Mesenchymal stem cell (in vitro differentiated cells and primary cell): ENCODE results near the gene LYPD6.
A peak's percentile ranks its signal among the peaks of the same experiment; 100 is the strongest.

Source experiments
- DNase-seq: peaks from one replicate; pipeline ENCODE4 v3.0.0-alpha.2; 2013
- H2AFZ ChIP-seq: one replicate; pipeline ENCODE4 v1.6.1; 2013; ENCODE audit warnings: low read depth, mild to moderate bottlenecking, control low read depth, inconsistent platforms, low read length, moderate library complexity
- H2AK5ac ChIP-seq: 2 replicates; pipeline ENCODE4 v1.6.1; 2013; ENCODE audit warnings: low read length, moderate library complexity, mild to moderate bottlenecking, inconsistent platforms; ENCODE audit not compliant: severe bottlenecking
- H2BK120ac ChIP-seq: one replicate; pipeline ENCODE4 v1.6.1; 2013; ENCODE audit warnings: low read depth, mild to moderate bottlenecking, inconsistent platforms, low read length, moderate library complexity
- H2BK12ac ChIP-seq, 2 experiments: one replicate each; pipeline ENCODE4 v1.6.1; 2013; ENCODE audit warnings: inconsistent platforms in 2 of 2, low read length in 2 of 2, mild to moderate bottlenecking in 2 of 2, moderate library complexity in 2 of 2, control low read depth in 1 of 2
- H2BK15ac ChIP-seq: one replicate; pipeline ENCODE4 v1.6.1; 2013; ENCODE audit warnings: mild to moderate bottlenecking, low read depth, inconsistent platforms; ENCODE audit not compliant: poor library complexity, severe bottlenecking
- H2BK5ac ChIP-seq: 2 replicates; pipeline ENCODE4 v1.6.1; 2013; ENCODE audit warnings: low read depth, mild to moderate bottlenecking, low read length, control low read depth, inconsistent platforms; ENCODE audit not compliant: poor library complexity, severe bottlenecking
- H3K14ac ChIP-seq, 2 experiments: one replicate each; pipeline ENCODE4 v1.6.1; 2013; ENCODE audit warnings: inconsistent platforms in 2 of 2, low read length in 2 of 2, control low read depth in 1 of 2, mild to moderate bottlenecking in 1 of 2, moderate library complexity in 1 of 2
- H3K18ac ChIP-seq, 2 experiments: one replicate each; pipeline ENCODE4 v1.6.1; 2013; ENCODE audit warnings: inconsistent platforms in 2 of 2, low read length in 2 of 2, control low read depth in 1 of 2, low read depth in 1 of 2, mild to moderate bottlenecking in 1 of 2
- H3K23ac ChIP-seq, 2 experiments: one replicate each; pipeline ENCODE4 v1.6.1; 2013; ENCODE audit warnings: inconsistent platforms in 2 of 2, low read length in 2 of 2, mild to moderate bottlenecking in 2 of 2, moderate library complexity in 2 of 2, control low read depth in 1 of 2
- H3K27ac ChIP-seq: 2 replicates; pipeline ENCODE4 v1.5.1; 2013; ENCODE audit warnings: mild to moderate bottlenecking, moderate library complexity, low read length, control low read depth, inconsistent platforms; ENCODE audit not compliant: poor library complexity, severe bottlenecking
- H3K27me3 ChIP-seq, 2 experiments: 2 replicates each; pipeline versions ENCODE4 v1.6.1 to v1.7.0; 2013; ENCODE audit warnings: low read length in 2 of 2, mild to moderate bottlenecking in 2 of 2, moderate library complexity in 2 of 2, control low read depth in 1 of 2, inconsistent platforms in 1 of 2; ENCODE audit not compliant: control insufficient read depth in 1 of 2, insufficient read depth in 1 of 2
- H3K36me3 ChIP-seq, 2 experiments: 2 replicates each; pipeline versions ENCODE4 v1.6.1 to v1.7.0; 2013; ENCODE audit warnings: low read length in 2 of 2, control low read depth in 1 of 2, inconsistent platforms in 1 of 2, low read depth in 1 of 2, mild to moderate bottlenecking in 1 of 2; ENCODE audit not compliant: insufficient read depth in 2 of 2, control insufficient read depth in 1 of 2
- H3K4ac ChIP-seq, 2 experiments: one replicate each; pipeline ENCODE4 v1.6.1; 2013; ENCODE audit warnings: inconsistent platforms in 2 of 2, low read length in 2 of 2, mild to moderate bottlenecking in 2 of 2, moderate library complexity in 2 of 2, control low read depth in 1 of 2, low read depth in 1 of 2
- H3K4me1 ChIP-seq: 2 replicates; pipeline ENCODE4 v1.6.1; 2013; ENCODE audit warnings: low read depth, low read length, control low read depth; ENCODE audit not compliant: control insufficient read depth, insufficient read depth
- H3K4me2 ChIP-seq: 2 replicates; pipeline ENCODE4 v1.6.1; 2013; ENCODE audit warnings: low read length, mild to moderate bottlenecking, inconsistent platforms; ENCODE audit not compliant: poor library complexity, severe bottlenecking
- H3K4me3 ChIP-seq, 2 experiments: 2 replicates each; pipeline versions ENCODE4 v1.5.1 to v1.7.0; 2013; ENCODE audit warnings: low read length in 2 of 2, mild to moderate bottlenecking in 2 of 2, control low read depth in 1 of 2, low read depth in 1 of 2; ENCODE audit not compliant: insufficient read depth in 1 of 2
- H3K79me1 ChIP-seq: replicated peaks from 2 replicates; pipeline ENCODE4 v1.6.1; 2013; ENCODE audit warnings: mild to moderate bottlenecking, control low read depth, low read length, inconsistent platforms; ENCODE audit not compliant: poor library complexity, severe bottlenecking
- H3K9ac ChIP-seq: 2 replicates; pipeline ENCODE4 v1.7.0; 2013; ENCODE audit warnings: mild to moderate bottlenecking, low read length, moderate library complexity
- H3K9me3 ChIP-seq: 2 replicates; pipeline ENCODE4 v1.7.0; 2013; ENCODE audit warnings: mild to moderate bottlenecking, low read length; ENCODE audit not compliant: control insufficient read depth
- H4K8ac ChIP-seq: one replicate; pipeline ENCODE4 v1.6.1; 2013; ENCODE audit warnings: inconsistent platforms, mild to moderate bottlenecking, low read length, moderate library complexity
- H4K91ac ChIP-seq: one replicate; pipeline ENCODE4 v1.6.1; 2013; ENCODE audit warnings: mild to moderate bottlenecking, low read length, inconsistent platforms
- WGBS: methylation state at CpG from one replicate; pipeline ENCODE4 v1.1.7; 2013; ENCODE audit warnings: mixed read lengths; 5-methylcytosine and 5-hydroxymethylcytosine counted together

LYPD6 gene

GRCh38 chr2:149473521-149473920, 143.1 kb downstream of the LYPD6 start:
- no peak overlapping the region for H4K8ac ChIP-seq
- no peak overlapping the region for H2BK5ac ChIP-seq
- H3K4me2 ChIP-seq: no peak overlapping the region
- H4K91ac ChIP-seq: no peak overlapping the region
- H3K4me1 ChIP-seq: peaks cover 4% of the 10 kb centered on the region
- no peak overlapping the region for H3K18ac ChIP-seq
- DNase-seq: no peak
- no peak overlapping the region for H3K27ac ChIP-seq
- H3K4ac ChIP-seq: no peak overlapping the region
- H2AFZ ChIP-seq: no peak overlapping the region
- H3K79me1 ChIP-seq: no peaks in the 10 kb centered on the region
- no peaks in the 10 kb centered on the region for H3K9me3 ChIP-seq
- H3K9ac ChIP-seq: no peak overlapping the region
- no peak overlapping the region for H2BK120ac ChIP-seq
- H3K14ac ChIP-seq: no peak overlapping the region
- H3K23ac ChIP-seq: no peak overlapping the region
- no peak overlapping the region for H2BK15ac ChIP-seq
- H3K4me3 ChIP-seq: no peak overlapping the region
- H3K36me3 ChIP-seq: no peaks in the 10 kb centered on the region
- no peaks in the 10 kb centered on the region for H3K27me3 ChIP-seq
- H2AK5ac ChIP-seq: no peak overlapping the region
- no peak overlapping the region for H2BK12ac ChIP-seq

- H3K4ac ChIP-seq: peak overlapping the region; percentile 32 to 86
- peak overlapping the region; percentile 37 to 87 for H2BK12ac ChIP-seq
- H3K9ac ChIP-seq: no peak overlapping the region
- no peak overlapping the region for H3K4me2 ChIP-seq
- no peak overlapping the region for H3K27ac ChIP-seq
- no peak overlapping the region for H3K14ac ChIP-seq
- H2BK5ac ChIP-seq: no peak overlapping the region
- H3K27me3 ChIP-seq: peaks cover 4 to 14% of the 10 kb centered on the region in 2 experiments
- no peak overlapping the region for H2AK5ac ChIP-seq
- H2BK120ac ChIP-seq: peak overlapping the region; percentile 45
- H2AFZ ChIP-seq: no peak overlapping the region
- H2BK15ac ChIP-seq: no peak overlapping the region
- no peaks in the 10 kb centered on the region for H3K9me3 ChIP-seq
- H3K36me3 ChIP-seq: no peaks in the 10 kb centered on the region
- no peak overlapping the region for H3K4me3 ChIP-seq
- no peak overlapping the region for H3K23ac ChIP-seq
- WGBS: 51% methylated on average over 2 of the region's 4 CpGs
- no peaks in the 10 kb centered on the region for H3K79me1 ChIP-seq
- peak overlapping the region; percentile 78 for H4K91ac ChIP-seq
- peaks cover 2% of the 10 kb centered on the region for H3K4me1 ChIP-seq
- DNase-seq: peak; percentile 81
- peak overlapping the region; percentile 15 to 85 for H3K18ac ChIP-seq
- peak overlapping the region; percentile 69 for H4K8ac ChIP-seq
Measured at GRCh38 chr2:149483004-149483605, 152.7 kb downstream of the LYPD6 start.

GRCh38 chr2:149486664-149487063, 156.3 kb downstream of the LYPD6 start:
- Histone ChIP-seq H3K4ac (no peak overlapping the region), H2BK15ac (no peak overlapping the region), H3K18ac (no peak overlapping the region), H3K79me1 (no peaks in the 10 kb centered on the region), H3K9ac (no peak overlapping the region), H3K36me3 (no peaks in the 10 kb centered on the region), H4K91ac (no peak overlapping the region), H3K9me3 (no peaks in the 10 kb centered on the region), H2AK5ac (no peak overlapping the region), H3K23ac (no peak overlapping the region), H2BK5ac (no peak overlapping the region), H3K4me2 (no peak overlapping the region), H2AFZ (no peak overlapping the region), H3K27ac (no peak overlapping the region), H2BK12ac (peak overlapping the region in 1 of 2 experiments; percentile 58), H3K27me3 (peaks cover 10 to 25% of the 10 kb centered on the region in 2 experiments), H3K14ac (peak overlapping the region in 1 of 2 experiments; percentile 80), H4K8ac (no peak overlapping the region), H3K4me1 (peaks cover 4% of the 10 kb centered on the region), H3K4me3 (no peak overlapping the region), H2BK120ac (no peak overlapping the region)
- DNase-seq: no peak
- WGBS: 100% methylated on average over 2 of the region's 3 CpGs

- H2AFZ ChIP-seq: no peak overlapping the region
- no peak overlapping the region for H3K4me3 ChIP-seq
- H3K9ac ChIP-seq: no peak overlapping the region
- H4K91ac ChIP-seq: no peak overlapping the region
- no peak overlapping the region for H3K27ac ChIP-seq
- WGBS: 100% methylated on average over 1 of the region's 1 CpG
- H3K14ac ChIP-seq: no peak overlapping the region
- H2BK15ac ChIP-seq: no peak overlapping the region
- no peak overlapping the region for H3K4ac ChIP-seq
- H2BK5ac ChIP-seq: no peak overlapping the region
- peaks cover 10 to 28% of the 10 kb centered on the region in 2 experiments for H3K27me3 ChIP-seq
- H3K4me2 ChIP-seq: no peak overlapping the region
- no peak overlapping the region for H2BK120ac ChIP-seq
- no peak overlapping the region for H4K8ac ChIP-seq
- H3K9me3 ChIP-seq: no peaks in the 10 kb centered on the region
- no peak overlapping the region for H2AK5ac ChIP-seq
- no peak for DNase-seq
- peaks cover 4% of the 10 kb centered on the region for H3K4me1 ChIP-seq
- H2BK12ac ChIP-seq: no peak overlapping the region
- H3K36me3 ChIP-seq: no peaks in the 10 kb centered on the region
- no peaks in the 10 kb centered on the region for H3K79me1 ChIP-seq
- no peak overlapping the region for H3K23ac ChIP-seq
- H3K18ac ChIP-seq: no peak overlapping the region
Measured at GRCh38 chr2:149487189-149487588, 156.8 kb downstream of the LYPD6 start.
